Liver (tissue), 9 donors: Measurements from ENCODE around the gene SPA17. TPM values are rescaled to one million over a fixed set of nuclear protein-coding genes. Genes with fewer than 3 reads are reported as not detected.

Experiments used
- DNase-seq: peaks from one replicate; pipeline ENCODE4 v3.0.0-alpha.2; 2017; ENCODE audit warnings: low spot score
- H3K27ac ChIP-seq, 2 donors: one replicate each; pipeline ENCODE4 v1.7.0; 2013; ENCODE audit warnings: inconsistent platforms in 2 of 2, low read length in 2 of 2, control low read depth in 1 of 2, low read depth in 1 of 2, mild to moderate bottlenecking in 1 of 2
- H3K27me3 ChIP-seq, 4 donors: one replicate each; pipeline versions ENCODE4 v1.6.1 to v1.7.0; 2013; ENCODE audit warnings: low read length in 3 of 4, inconsistent platforms in 1 of 4, mild to moderate bottlenecking in 1 of 4, moderate library complexity in 1 of 4; ENCODE audit not compliant: control insufficient read depth in 4 of 4, insufficient read depth in 4 of 4
- H3K36me3 ChIP-seq, 4 donors: one replicate each; pipeline versions ENCODE4 v1.6.1 to v1.7.0; 2013; ENCODE audit warnings: low read length in 3 of 4, mild to moderate bottlenecking in 3 of 4, low read depth in 1 of 4, moderate library complexity in 1 of 4; ENCODE audit not compliant: control insufficient read depth in 4 of 4, insufficient read depth in 3 of 4
- H3K4me1 ChIP-seq, 4 donors: one replicate each; pipeline versions ENCODE4 v1.6.1 to v1.7.0; 2013; ENCODE audit warnings: low read length in 3 of 4, mild to moderate bottlenecking in 3 of 4, moderate library complexity in 1 of 4; ENCODE audit not compliant: control insufficient read depth in 4 of 4, insufficient read depth in 4 of 4
- H3K4me3 ChIP-seq, 3 donors: one replicate each; pipeline versions ENCODE4 v1.6.1 to v1.7.0; 2013; ENCODE audit warnings: low read length in 3 of 3, control low read depth in 1 of 3, low read depth in 1 of 3, mild to moderate bottlenecking in 1 of 3
- H3K9ac ChIP-seq, 2 donors: one replicate each; pipeline ENCODE4 v1.7.0; 2013; ENCODE audit warnings: low read length in 2 of 2, mild to moderate bottlenecking in 2 of 2, moderate library complexity in 2 of 2, control low read depth in 1 of 2, low read depth in 1 of 2
- H3K9me3 ChIP-seq, 4 donors: one replicate each; pipeline versions ENCODE4 v1.6.1 to v1.7.0; 2013; ENCODE audit warnings: low read length in 3 of 4; ENCODE audit not compliant: control insufficient read depth in 4 of 4
- ATF3 ChIP-seq: IDR thresholded peaks from 2 replicates; pipeline ENCODE4 v1.6.1; 2016; ENCODE audit warnings: antibody characterized with exemption
- CTCF ChIP-seq: fragments of 150-350 bp; IDR thresholded peaks from 2 replicates; pipeline ENCODE4 v1.5.1; 2017; ENCODE audit warnings: improper control_type of control experiment, low read depth, low read length; ENCODE audit not compliant: missing input control
- EGR1 ChIP-seq, 2 donors: IDR thresholded peaks; 2 replicates each; pipeline ENCODE4 v1.6.1; 2016 to 2018; ENCODE audit warnings: antibody characterized with exemption in 2 of 2, low read depth in 2 of 2
- GABPA ChIP-seq, 2 donors: IDR thresholded peaks in 1 of 2; conservative IDR thresholded peaks in 1 of 2; 2 replicates each; pipeline ENCODE4 v1.6.1; 2016; ENCODE audit warnings: antibody characterized with exemption in 2 of 2, mild to moderate bottlenecking in 1 of 2, moderate library complexity in 1 of 2
- HNF4A ChIP-seq, 2 donors: conservative IDR thresholded peaks; 2 replicates each; pipeline ENCODE4 v1.6.1; 2016; ENCODE audit warnings: antibody characterized with exemption in 2 of 2, mild to moderate bottlenecking in 2 of 2
- HNF4G ChIP-seq: IDR thresholded peaks from 2 replicates; pipeline ENCODE4 v1.6.1; 2016; ENCODE audit warnings: antibody characterized with exemption
- JUND ChIP-seq, 2 donors: IDR thresholded peaks; 2 replicates each; pipeline ENCODE4 v1.6.1; 2016; ENCODE audit warnings: antibody characterized with exemption in 2 of 2
- MAX ChIP-seq: IDR thresholded peaks from 2 replicates; pipeline ENCODE4 v1.6.1; 2016; ENCODE audit warnings: antibody characterized with exemption
- NR2F2 ChIP-seq: IDR thresholded peaks from 2 replicates; pipeline ENCODE4 v1.6.1; 2016; ENCODE audit warnings: antibody characterized with exemption
- RAD21 ChIP-seq, 2 donors: IDR thresholded peaks; 2 replicates each; pipeline ENCODE4 v1.6.1; 2016; ENCODE audit warnings: antibody characterized with exemption in 2 of 2, mild to moderate bottlenecking in 2 of 2
- RXRA ChIP-seq, 2 donors: IDR thresholded peaks; 2 replicates each; pipeline ENCODE4 v1.6.1; 2017 to 2018; ENCODE audit warnings: antibody characterized with exemption in 2 of 2, mild to moderate bottlenecking in 1 of 2
- SP1 ChIP-seq: IDR thresholded peaks from 2 replicates; pipeline ENCODE4 v1.6.1; 2018; ENCODE audit warnings: antibody characterized with exemption, mild to moderate bottlenecking
- TAF1 ChIP-seq: conservative IDR thresholded peaks from 2 replicates; pipeline ENCODE4 v1.6.1; 2016; ENCODE audit warnings: antibody characterized with exemption, mild to moderate bottlenecking
- YY1 ChIP-seq: IDR thresholded peaks from 2 replicates; pipeline ENCODE4 v1.6.1; 2016; ENCODE audit warnings: antibody characterized with exemption, mild to moderate bottlenecking
- ZBTB33 ChIP-seq: IDR thresholded peaks from 2 replicates; pipeline ENCODE4 v1.6.1; 2016; ENCODE audit warnings: antibody characterized with exemption
- WGBS: extraction: QIAGEN DNeasy Blood & Tissue Kit; methylation state at CpG from one replicate; pipeline ENCODE4 v1.1.7; 2013; 5-methylcytosine and 5-hydroxymethylcytosine counted together
- polyA plus RNA-seq, 2 donors: library from polyadenylated mRNA; stranded (reverse) in 1 of 2; unstranded in 1 of 2; fragments of 200-250 nt in 1 of 2; fragments of >200 nt in 1 of 2; fragmentation: Nextera tagmentation in 1 of 2; extraction: Ambion mirVana in 1 of 2; gene quantifications; one replicate each; pipeline versions ENCODE4 v1.2.1 to v1.2.3, GENCODE V29; 2013 to 2015
- total RNA-seq, 2 donors: library from RNA; depleted of rRNA; stranded (reverse); fragments of >200 nt; gene quantifications; one replicate each; pipeline ENCODE4 v1.2.3, GENCODE V29; 2014
- TF ChIP-seq, protein P1 (sequence below): IDR thresholded peaks from 2 replicates; pipeline ENCODE4 v1.6.1; 2016; ENCODE audit warnings: antibody characterized with exemption, mild to moderate bottlenecking
- donor health status: healthy.
- donor health status: healthy.
- donor health status: healthy.
- donor health status: healthy.
- donor health status: healthy.

The SPA17 gene
- total RNA-seq: 1 to 10 TPM; 1.2 to 3.2 TPM
- polyA plus RNA-seq: 1 to 10 TPM in 1 of 2 donors, under 1 TPM in 1; 0.47 to 2.5 TPM

- under 1% methylated on average over 58 of the region's 58 CpGs for WGBS
- Histone ChIP-seq H3K9ac (peak within 1 kb of the TSS; percentile 30 to 43), H3K36me3 (no peaks in the 10 kb centered on the region), H3K27ac (peak within 1 kb of the TSS; percentile 55 to 72), H3K4me1 (peaks cover 7 to 21% (median 11%) of the 10 kb centered on the region in 4 donors), H3K27me3 (no peaks in the 10 kb centered on the region), H3K4me3 (peak within 1 kb of the TSS; percentile 76 to 96 (median 82)), H3K9me3 (no peaks in the 10 kb centered on the region)
- peak in 1 of 2 donors; percentile 47 for TF ChIP-seq HNF4A (conservative IDR thresholded peaks at IDR 0.05)
- peak; percentile 82 for TF ChIP-seq NR2F2
- peak; percentile 76 to 90 for TF ChIP-seq EGR1 (IDR thresholded peaks at IDR 0.05; ENCODE audit: low read depth in 2 of 2)
- TF ChIP-seq ATF3: no peak
- no peak for TF ChIP-seq HNF4G
- TF ChIP-seq JUND (IDR thresholded peaks at IDR 0.05): no peak
- peak; percentile 48 to 85 for TF ChIP-seq GABPA (IDR thresholded peaks at IDR 0.05 in 1 of 2, conservative IDR thresholded peaks at IDR 0.05 in 1 of 2)
- peak; percentile 90 to 92 for TF ChIP-seq RXRA (IDR thresholded peaks at IDR 0.05)
- TF ChIP-seq MAX: peak; percentile 79
- TF ChIP-seq RAD21 (IDR thresholded peaks at IDR 0.05): peak; percentile 43 to 56
- peak; percentile 76 for TF ChIP-seq SP1
- TF ChIP-seq, protein P1, sequence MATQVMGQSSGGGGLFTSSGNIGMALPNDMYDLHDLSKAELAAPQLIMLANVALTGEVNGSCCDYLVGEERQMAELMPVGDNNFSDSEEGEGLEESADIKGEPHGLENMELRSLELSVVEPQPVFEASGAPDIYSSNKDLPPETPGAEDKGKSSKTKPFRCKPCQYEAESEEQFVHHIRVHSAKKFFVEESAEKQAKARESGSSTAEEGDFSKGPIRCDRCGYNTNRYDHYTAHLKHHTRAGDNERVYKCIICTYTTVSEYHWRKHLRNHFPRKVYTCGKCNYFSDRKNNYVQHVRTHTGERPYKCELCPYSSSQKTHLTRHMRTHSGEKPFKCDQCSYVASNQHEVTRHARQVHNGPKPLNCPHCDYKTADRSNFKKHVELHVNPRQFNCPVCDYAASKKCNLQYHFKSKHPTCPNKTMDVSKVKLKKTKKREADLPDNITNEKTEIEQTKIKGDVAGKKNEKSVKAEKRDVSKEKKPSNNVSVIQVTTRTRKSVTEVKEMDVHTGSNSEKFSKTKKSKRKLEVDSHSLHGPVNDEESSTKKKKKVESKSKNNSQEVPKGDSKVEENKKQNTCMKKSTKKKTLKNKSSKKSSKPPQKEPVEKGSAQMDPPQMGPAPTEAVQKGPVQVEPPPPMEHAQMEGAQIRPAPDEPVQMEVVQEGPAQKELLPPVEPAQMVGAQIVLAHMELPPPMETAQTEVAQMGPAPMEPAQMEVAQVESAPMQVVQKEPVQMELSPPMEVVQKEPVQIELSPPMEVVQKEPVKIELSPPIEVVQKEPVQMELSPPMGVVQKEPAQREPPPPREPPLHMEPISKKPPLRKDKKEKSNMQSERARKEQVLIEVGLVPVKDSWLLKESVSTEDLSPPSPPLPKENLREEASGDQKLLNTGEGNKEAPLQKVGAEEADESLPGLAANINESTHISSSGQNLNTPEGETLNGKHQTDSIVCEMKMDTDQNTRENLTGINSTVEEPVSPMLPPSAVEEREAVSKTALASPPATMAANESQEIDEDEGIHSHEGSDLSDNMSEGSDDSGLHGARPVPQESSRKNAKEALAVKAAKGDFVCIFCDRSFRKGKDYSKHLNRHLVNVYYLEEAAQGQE: peak; percentile 75
- peak; percentile 32 for TF ChIP-seq TAF1
- TF ChIP-seq ZBTB33: peak; percentile 97
- no peak for TF ChIP-seq CTCF
- TF ChIP-seq YY1: peak; percentile 81
- DNase-seq: peak; percentile 91
These were observed at the start of gene SPA17, which contains the start of gene SIAE for GRCh38 chr11:124673333-124674167. Gene SPA17 (plus strand): TSS chr11:124673904. CDS start chr11:124675265, 1,361 bp downstream. Gene SIAE (minus strand): TSS chr11:124673739. CDS start chr11:124673708, 31 bp downstream.
